HUES48 (cell line): Measurements from ENCODE around the gene FLT3.
"Not testable (repeated sequence)": the region's sequence is repeated elsewhere in the genome, so short reads cannot be mapped to it uniquely, and the experiment has no call there.

Experiments
- H3K27ac ChIP-seq: one replicate; pipeline ENCODE4 v1.7.0; 2013; ENCODE audit warnings: low read depth, low read length, inconsistent platforms
- H3K27me3 ChIP-seq: 2 replicates; pipeline ENCODE4 v1.6.1; 2013; ENCODE audit warnings: mild to moderate bottlenecking, low read length; ENCODE audit not compliant: control insufficient read depth, insufficient read depth
- H3K36me3 ChIP-seq: 2 replicates; pipeline ENCODE4 v1.6.1; 2013; ENCODE audit warnings: low read length; ENCODE audit not compliant: control insufficient read depth, insufficient read depth
- H3K4me1 ChIP-seq: 2 replicates; pipeline ENCODE4 v1.6.1; 2013; ENCODE audit warnings: mild to moderate bottlenecking, low read length; ENCODE audit not compliant: control insufficient read depth, insufficient read depth
- H3K4me3 ChIP-seq: 2 replicates; pipeline ENCODE4 v1.5.1; 2013; ENCODE audit warnings: mild to moderate bottlenecking, low read depth, low read length
- H3K9ac ChIP-seq: 2 replicates; pipeline ENCODE4 v1.6.1; 2013; ENCODE audit warnings: mild to moderate bottlenecking, low read depth, low read length, moderate library complexity
- H3K9me3 ChIP-seq: 2 replicates; pipeline ENCODE4 v1.6.1; 2013; ENCODE audit warnings: low read length; ENCODE audit not compliant: control insufficient read depth, insufficient read depth

FLT3 gene

DNA sequence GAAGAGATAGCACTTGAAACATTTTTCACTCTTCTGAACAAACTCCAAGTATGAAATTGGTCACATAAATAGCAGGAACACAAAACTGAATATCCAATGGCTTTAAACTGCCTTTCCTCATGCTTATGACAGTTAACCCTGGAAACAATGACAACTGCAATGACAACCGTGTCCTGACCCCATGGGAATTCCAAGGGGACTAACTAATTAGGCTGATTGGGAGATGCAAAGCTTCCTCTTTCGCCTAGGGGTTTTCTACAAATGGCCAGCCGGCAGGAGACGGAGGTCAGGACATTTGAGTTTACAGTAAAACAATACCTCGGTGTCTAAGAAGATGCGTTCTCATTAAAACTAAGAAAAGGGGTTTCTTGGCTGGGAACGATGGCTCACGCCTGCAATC lies 58.9 kb downstream of the FLT3 start:
- Histone ChIP-seq H3K4me3 (no peak overlapping the region), H3K27me3 (no peaks in the 10 kb centered on the region), H3K36me3 (no peaks in the 10 kb centered on the region), H3K9me3 (no peaks in the 10 kb centered on the region), H3K27ac (no peak overlapping the region), H3K9ac (no peak overlapping the region), H3K4me1 (peaks cover 7% of the 10 kb centered on the region; the same call in 1 of the 2 replicates)

DNA sequence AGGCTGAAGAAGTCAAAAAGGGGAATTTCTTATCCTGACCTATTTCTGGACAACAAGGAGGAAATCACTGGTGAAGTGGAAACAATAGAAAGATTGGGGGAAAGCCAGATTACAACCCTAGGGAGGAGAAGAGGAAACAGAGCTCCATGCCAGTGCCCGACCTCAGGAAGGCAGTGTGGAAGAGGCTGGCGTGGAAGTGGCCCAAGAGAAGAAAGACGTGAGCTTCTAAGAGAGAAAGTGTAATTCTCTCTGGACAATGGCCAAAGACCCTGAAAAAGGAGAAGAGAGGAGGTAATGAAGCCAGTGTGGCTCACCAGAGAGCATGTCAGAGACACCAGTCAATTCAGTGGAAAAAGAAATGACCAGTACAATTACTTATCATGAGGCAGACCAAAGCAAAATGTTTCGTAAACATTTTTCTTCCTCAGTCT lies 59.3 kb downstream of the FLT3 start:
- H3K4me1 ChIP-seq = peaks cover 7% of the 10 kb centered on the region; the same call in 1 of the 2 replicates
- no peak overlapping the region for H3K27ac ChIP-seq
- no peaks in the 10 kb centered on the region for H3K9me3 ChIP-seq
- no peaks in the 10 kb centered on the region for H3K36me3 ChIP-seq
- H3K27me3 ChIP-seq = no peaks in the 10 kb centered on the region
- H3K4me3 ChIP-seq = no peak overlapping the region
- H3K9ac ChIP-seq = no peak overlapping the region

DNA sequence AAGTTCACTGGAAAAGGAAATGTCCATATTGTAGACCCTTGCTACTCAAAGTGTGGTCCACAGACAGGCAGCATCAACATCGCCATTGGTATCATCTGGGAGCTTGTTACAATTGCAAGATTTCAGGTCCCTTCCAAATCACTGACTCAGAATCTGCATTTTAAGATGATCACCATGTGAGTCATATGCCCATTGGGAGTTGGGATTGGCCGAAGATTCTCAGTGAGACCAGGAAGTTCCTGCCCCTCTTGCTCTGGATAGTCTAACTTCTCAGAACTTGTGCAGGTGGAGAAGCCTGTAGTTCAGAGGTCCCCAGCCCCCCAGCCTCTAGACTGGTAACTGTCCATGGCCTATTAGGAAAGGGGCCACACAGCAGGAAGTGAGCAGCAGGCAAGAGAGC lies 63.0 kb downstream of the FLT3 start:
- no peaks in the 10 kb centered on the region for H3K27me3 ChIP-seq
- H3K4me1 ChIP-seq = peaks cover 7% of the 10 kb centered on the region; the same call in 1 of the 2 replicates
- H3K4me3 ChIP-seq = no peak overlapping the region
- no peak overlapping the region for H3K9ac ChIP-seq
- no peaks in the 10 kb centered on the region for H3K9me3 ChIP-seq
- no peaks in the 10 kb centered on the region for H3K36me3 ChIP-seq
- no peak overlapping the region for H3K27ac ChIP-seq

- Histone ChIP-seq H3K36me3 (no peaks in the 10 kb centered on the region), H3K4me1 (no peaks in the 10 kb centered on the region), H3K27me3 (no peaks in the 10 kb centered on the region), H3K4me3 (no peak overlapping the region), H3K9me3 (no peaks in the 10 kb centered on the region), H3K9ac (no peak overlapping the region), H3K27ac (no peak overlapping the region)
Measured at GRCh38 chr13:28035146-28035782, 65.1 kb downstream of the FLT3 start.

GRCh38 chr13:28033894-28034655 lies 66.3 kb downstream of the FLT3 start:
- no peaks in the 10 kb centered on the region for H3K4me1 ChIP-seq

DNA sequence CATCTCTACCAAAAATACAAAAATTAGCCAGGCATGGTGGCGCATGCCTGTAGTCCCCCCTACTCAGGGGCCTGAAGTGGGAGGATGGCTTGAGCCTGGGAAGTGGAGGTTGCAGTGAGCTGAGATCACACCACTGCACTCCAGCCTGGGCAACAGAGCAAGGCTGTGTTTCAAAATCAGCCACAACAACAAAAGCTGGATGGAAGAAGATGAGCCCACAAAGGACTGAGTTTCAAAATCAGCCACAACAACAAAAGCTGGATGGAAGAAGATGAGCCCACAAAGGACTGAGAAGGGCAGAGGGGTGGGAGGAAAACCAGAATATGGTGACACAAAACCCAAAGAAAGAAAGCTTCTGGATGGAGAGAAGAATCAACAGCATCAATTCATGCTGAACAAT lies 67.9 kb downstream of the FLT3 start:
- H3K4me3 ChIP-seq, H3K27ac ChIP-seq, H3K9ac ChIP-seq, H3K36me3 ChIP-seq, H3K4me1 ChIP-seq, H3K27me3 ChIP-seq, H3K9me3 ChIP-seq: not testable (repeated sequence)

More at GRCh38 chr13:28033894-28034655, 66.3 kb downstream of the FLT3 start:
- no peak overlapping the region for H3K27ac ChIP-seq
- H3K36me3 ChIP-seq = no peaks in the 10 kb centered on the region
- H3K9me3 ChIP-seq = no peaks in the 10 kb centered on the region
- no peak overlapping the region for H3K9ac ChIP-seq
- no peak overlapping the region for H3K4me3 ChIP-seq
- H3K27me3 ChIP-seq = no peaks in the 10 kb centered on the region

GRCh38 chr13:28031896-28032288 lies 68.5 kb downstream of the FLT3 start:
- no peak overlapping the region for H3K9ac ChIP-seq
- 0 out of 2 replicates have a peak, but pooled peaks cover under 1% of the 10 kb centered on the region for H3K4me1 ChIP-seq
- H3K36me3 ChIP-seq = no peaks in the 10 kb centered on the region
- H3K9me3 ChIP-seq = no peaks in the 10 kb centered on the region
- no peak overlapping the region for H3K27ac ChIP-seq
- no peaks in the 10 kb centered on the region for H3K27me3 ChIP-seq
- H3K4me3 ChIP-seq = no peak overlapping the region

GRCh38 chr13:28031220-28031895 lies 69.0 kb downstream of the FLT3 start:
- Histone ChIP-seq H3K4me1 (peaks cover 6% of the 10 kb centered on the region; the same call in 1 of the 2 replicates), H3K9ac (no peak overlapping the region), H3K9me3 (no peaks in the 10 kb centered on the region), H3K27me3 (no peaks in the 10 kb centered on the region), H3K4me3 (no peak overlapping the region), H3K27ac (no peak overlapping the region), H3K36me3 (no peaks in the 10 kb centered on the region)

GRCh38 chr13:28027607-28028364 lies 72.6 kb downstream of the FLT3 start:
- Histone ChIP-seq H3K36me3 (no peaks in the 10 kb centered on the region), H3K27me3 (no peaks in the 10 kb centered on the region)

DNA sequence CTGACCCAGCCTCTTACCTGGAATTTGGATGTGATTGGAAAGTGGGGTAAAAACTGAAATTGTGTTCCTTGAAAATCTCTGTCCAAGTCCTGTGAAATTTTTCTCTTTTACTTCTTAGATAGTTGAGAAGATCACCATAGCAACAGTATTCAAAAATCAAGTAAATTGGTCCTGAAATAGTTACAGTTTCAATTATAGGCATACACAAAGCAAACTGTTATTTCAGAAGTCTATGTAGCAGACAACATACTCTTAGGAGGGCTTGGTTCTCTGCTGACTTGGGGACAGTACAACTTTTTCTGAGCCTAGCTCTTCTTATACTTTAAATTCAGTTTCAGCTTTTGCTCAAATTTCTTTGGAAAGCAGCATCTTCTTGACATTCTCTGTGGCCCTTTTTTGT lies 73.3 kb downstream of the FLT3 start:
- Histone ChIP-seq H3K36me3 (no peaks in the 10 kb centered on the region), H3K4me1 (peaks cover 24% of the 10 kb centered on the region), H3K9me3 (no peaks in the 10 kb centered on the region), H3K27me3 (no peaks in the 10 kb centered on the region), H3K4me3 (no peak overlapping the region), H3K9ac (no peak overlapping the region), H3K27ac (no peak overlapping the region)

More at GRCh38 chr13:28027607-28028364, 72.6 kb downstream of the FLT3 start:
- no peaks in the 10 kb centered on the region for H3K9me3 ChIP-seq
- H3K4me3 ChIP-seq = no peak overlapping the region
- no peak overlapping the region for H3K27ac ChIP-seq
- peaks cover 16% of the 10 kb centered on the region for H3K4me1 ChIP-seq
- no peak overlapping the region for H3K9ac ChIP-seq
